ENCODE data around the gene PER2. TPM values are rescaled to one million over a fixed set of nuclear protein-coding genes. Genes with fewer than 3 reads are reported as not detected.

PER2 gene
- polyA plus RNA-seq, 2 donors, result 4.9 to 12.6 TPM

GRCh38 chr2:238216651-238217184, 71.7 kb downstream of the PER2 start:
- Histone ChIP-seq H3K36me3 (ENCODE audit: control insufficient read depth in 2 of 2, insufficient read depth in 2 of 2, low read length in 1 of 2) (no peaks in the 10 kb centered on the region), H3K4me1 (ENCODE audit: control insufficient read depth in 2 of 2, insufficient read depth in 2 of 2, low read length in 1 of 2) (no peaks in the 10 kb centered on the region), H3K27me3 (ENCODE audit: control insufficient read depth in 1 of 2, insufficient read depth in 2 of 2, low read length in 2 of 2) (no peaks in the 10 kb centered on the region), H3K4me3 (ENCODE audit: low read depth in 1 of 2, low read length in 2 of 2) (no peak overlapping the region), H3K27ac (ENCODE audit: low read depth in 2 of 2, low read length in 1 of 2) (no peak overlapping the region), H3K9me3 (ENCODE audit: control insufficient read depth in 2 of 2, insufficient read depth in 1 of 2, low read depth in 1 of 2, low read length in 1 of 2) (no peaks in the 10 kb centered on the region)
- 71 to 84% methylated on average over 2 of the region's 2 CpGs for WGBS, 2 donors

- no peak overlapping the region for H3K27ac ChIP-seq (ENCODE audit: low read depth in 2 of 2, low read length in 1 of 2)
- WGBS, 2 donors, result 78 to 86% methylated on average over 7 of the region's 7 CpGs
- H3K4me1 ChIP-seq (ENCODE audit: control insufficient read depth in 2 of 2, insufficient read depth in 2 of 2, low read length in 1 of 2), result peaks cover 2% of the 10 kb centered on the region in 2 donors
- no peaks in the 10 kb centered on the region for H3K9me3 ChIP-seq (ENCODE audit: control insufficient read depth in 2 of 2, insufficient read depth in 1 of 2, low read depth in 1 of 2, low read length in 1 of 2)
- no peaks in the 10 kb centered on the region for H3K27me3 ChIP-seq (ENCODE audit: control insufficient read depth in 1 of 2, insufficient read depth in 2 of 2, low read length in 2 of 2)
- no peaks in the 10 kb centered on the region for H3K36me3 ChIP-seq (ENCODE audit: control insufficient read depth in 2 of 2, insufficient read depth in 2 of 2, low read length in 1 of 2)
- no peak overlapping the region for H3K4me3 ChIP-seq (ENCODE audit: low read depth in 1 of 2, low read length in 2 of 2)
These were observed 81.4 kb downstream of the PER2 start for GRCh38 chr2:238207006-238207405.

GRCh38 chr2:238203973-238204683, 84.3 kb downstream of the PER2 start:
- WGBS, 2 donors, result 57% methylated on average over 18 of the region's 18 CpGs
- no peaks in the 10 kb centered on the region for H3K27me3 ChIP-seq (ENCODE audit: control insufficient read depth in 1 of 2, insufficient read depth in 2 of 2, low read length in 2 of 2)
- H3K4me3 ChIP-seq (ENCODE audit: low read depth in 1 of 2, low read length in 2 of 2), result peak overlapping the region; percentile 47 to 84
- H3K4me1 ChIP-seq (ENCODE audit: control insufficient read depth in 2 of 2, insufficient read depth in 2 of 2, low read length in 1 of 2), result peaks cover 2 to 4% of the 10 kb centered on the region in 2 donors
- H3K36me3 ChIP-seq (ENCODE audit: control insufficient read depth in 2 of 2, insufficient read depth in 2 of 2, low read length in 1 of 2), result no peaks in the 10 kb centered on the region
- peak overlapping the region; percentile 86 to 91 for H3K27ac ChIP-seq (ENCODE audit: low read depth in 2 of 2, low read length in 1 of 2)
- H3K9me3 ChIP-seq (ENCODE audit: control insufficient read depth in 2 of 2, insufficient read depth in 1 of 2, low read depth in 1 of 2, low read length in 1 of 2), result no peaks in the 10 kb centered on the region

DNA sequence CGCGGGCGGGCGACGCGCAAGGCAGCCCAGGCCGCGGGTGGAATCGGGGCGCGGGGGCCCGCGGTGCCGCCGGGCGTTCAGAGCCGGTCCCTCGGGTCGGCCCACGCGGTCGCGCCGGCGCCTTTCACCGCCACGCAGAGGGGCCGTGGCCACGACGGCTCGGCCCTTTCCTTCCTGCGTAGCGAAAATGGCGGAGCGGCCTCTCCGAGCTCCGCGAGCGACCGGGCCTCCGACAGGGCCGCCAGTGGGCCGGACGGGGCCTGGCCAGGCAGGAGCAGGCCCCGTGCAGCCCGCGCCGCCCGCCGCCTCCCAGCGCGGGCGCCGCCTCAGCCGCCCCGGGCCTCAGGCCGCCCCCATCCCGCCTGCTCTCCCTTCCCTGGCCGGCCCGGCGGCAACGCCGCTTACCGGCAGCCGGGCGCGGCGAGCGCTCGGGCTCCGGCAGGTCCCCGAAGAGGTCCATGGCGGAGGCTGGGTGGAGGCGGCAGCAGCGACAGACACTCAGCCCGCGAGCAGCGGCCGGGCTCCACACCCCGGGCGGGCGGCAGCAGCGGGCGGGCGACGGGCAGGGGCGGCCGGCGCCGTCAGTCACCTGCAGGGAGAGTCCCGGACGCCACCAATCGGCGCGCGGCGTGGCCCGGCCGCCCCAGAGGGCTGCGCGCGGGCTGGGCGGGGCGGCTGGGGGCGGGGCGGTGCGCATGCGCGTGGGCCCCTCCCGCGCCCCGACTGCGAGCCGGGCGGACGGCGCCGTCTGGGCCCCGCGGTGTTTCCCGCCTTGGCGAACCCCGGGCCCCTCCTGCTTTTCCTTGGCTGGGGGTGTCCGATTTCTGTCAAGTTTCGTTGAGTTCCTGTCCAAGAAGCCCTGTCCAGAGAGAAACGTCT, 85.1 kb downstream of the PER2 start, which contains the start of gene ILKAP:
Gene ILKAP (minus strand): TSS at position 602 of the 879 bp plus-strand sequence. CDS start 142 bp downstream, at position 460.
- Histone ChIP-seq H3K4me3 (ENCODE audit: low read depth in 1 of 2, low read length in 2 of 2) (peak within 1 kb of the TSS; percentile 84 to 94), H3K4me1 (ENCODE audit: control insufficient read depth in 2 of 2, insufficient read depth in 2 of 2, low read length in 1 of 2) (peaks cover 2 to 4% of the 10 kb centered on the region in 2 donors), H3K36me3 (ENCODE audit: control insufficient read depth in 2 of 2, insufficient read depth in 2 of 2, low read length in 1 of 2) (peaks cover 0 to 2% of the 10 kb centered on the region in 2 donors), H3K9me3 (ENCODE audit: control insufficient read depth in 2 of 2, insufficient read depth in 1 of 2, low read depth in 1 of 2, low read length in 1 of 2) (no peaks in the 10 kb centered on the region), H3K27ac (ENCODE audit: low read depth in 2 of 2, low read length in 1 of 2) (peak within 1 kb of the TSS; percentile 95 to 99), H3K27me3 (ENCODE audit: control insufficient read depth in 1 of 2, insufficient read depth in 2 of 2, low read length in 2 of 2) (no peaks in the 10 kb centered on the region)
- 0% methylated on average over 80 to 126 of the region's 126 CpGs for WGBS, 2 donors

GRCh38 chr2:238202326-238203093, 85.9 kb downstream of the PER2 start:
- peaks cover 2 to 4% of the 10 kb centered on the region in 2 donors for H3K4me1 ChIP-seq (ENCODE audit: control insufficient read depth in 2 of 2, insufficient read depth in 2 of 2, low read length in 1 of 2)
- H3K27ac ChIP-seq (ENCODE audit: low read depth in 2 of 2, low read length in 1 of 2), result peak overlapping the region; percentile 95 to 99
- peaks cover 0 to 2% of the 10 kb centered on the region in 2 donors for H3K36me3 ChIP-seq (ENCODE audit: control insufficient read depth in 2 of 2, insufficient read depth in 2 of 2, low read length in 1 of 2)
- 6 to 8% methylated on average over 27 of the region's 27 CpGs for WGBS, 2 donors
- H3K4me3 ChIP-seq (ENCODE audit: low read depth in 1 of 2, low read length in 2 of 2), result peak overlapping the region; percentile 84 to 94
- no peaks in the 10 kb centered on the region for H3K9me3 ChIP-seq (ENCODE audit: control insufficient read depth in 2 of 2, insufficient read depth in 1 of 2, low read depth in 1 of 2, low read length in 1 of 2)
- no peaks in the 10 kb centered on the region for H3K27me3 ChIP-seq (ENCODE audit: control insufficient read depth in 1 of 2, insufficient read depth in 2 of 2, low read length in 2 of 2)

Other genes with a start within 250 kb of the PER2 start
- gene SCLY, start 227.6 kb downstream of the PER2 start, polyA plus RNA-seq, result 1 to 10 TPM; 6.3 to 6.6 TPM
- gene ESPNL, start 188.3 kb downstream of the PER2 start, polyA plus RNA-seq, result under 1 TPM; 0.09 to 0.12 TPM
- under 1 TPM; 0.21 to 0.24 TPM for gene KLHL30, start 149.9 kb downstream of the PER2 start, polyA plus RNA-seq
- gene ERFE, start 129.6 kb downstream of the PER2 start, polyA plus RNA-seq, result under 1 TPM; 0.06 to 0.38 TPM
- 10 to 100 TPM; 36.7 to 41.4 TPM for gene ILKAP, start 84.9 kb downstream of the PER2 start, polyA plus RNA-seq
- 1 to 10 TPM; 2.5 to 3.0 TPM for gene HES6, start 48.6 kb downstream of the PER2 start, polyA plus RNA-seq
- 1 to 10 TPM; 3.2 to 4.8 TPM for gene TRAF3IP1, start 31.9 kb upstream of the PER2 start, polyA plus RNA-seq
- 10 to 100 TPM; 10.1 to 10.8 TPM for gene ASB1, start 138.3 kb upstream of the PER2 start, polyA plus RNA-seq

All from esophagus (tissue), 2 donors.